Endometrial microvascular endothelial cells (primary cell): ENCODE results near the gene PDXK. TPM values are rescaled to one million over a fixed set of nuclear protein-coding genes. Genes with fewer than 3 reads are reported as not detected.

Experiments
- in situ Hi-C: cut with HindIII; loops from 2 replicates; pipeline ENCODE4 v1.10.0; 2017; ENCODE audit warnings: low sequenced_read_pairs, low pct_unique_long_range_greater_than_20kb; ENCODE audit errors: inconsistent ontology term
- total RNA-seq: library from RNA; depleted of rRNA; stranded (reverse); fragments of >200 nt; gene quantifications from one replicate; pipeline ENCODE4 v1.2.3, GENCODE V29; 2015; ENCODE audit errors: inconsistent ontology term

The PDXK gene
- total RNA-seq, 1 donor from 2014 or later: 73.7 TPM

DNA sequence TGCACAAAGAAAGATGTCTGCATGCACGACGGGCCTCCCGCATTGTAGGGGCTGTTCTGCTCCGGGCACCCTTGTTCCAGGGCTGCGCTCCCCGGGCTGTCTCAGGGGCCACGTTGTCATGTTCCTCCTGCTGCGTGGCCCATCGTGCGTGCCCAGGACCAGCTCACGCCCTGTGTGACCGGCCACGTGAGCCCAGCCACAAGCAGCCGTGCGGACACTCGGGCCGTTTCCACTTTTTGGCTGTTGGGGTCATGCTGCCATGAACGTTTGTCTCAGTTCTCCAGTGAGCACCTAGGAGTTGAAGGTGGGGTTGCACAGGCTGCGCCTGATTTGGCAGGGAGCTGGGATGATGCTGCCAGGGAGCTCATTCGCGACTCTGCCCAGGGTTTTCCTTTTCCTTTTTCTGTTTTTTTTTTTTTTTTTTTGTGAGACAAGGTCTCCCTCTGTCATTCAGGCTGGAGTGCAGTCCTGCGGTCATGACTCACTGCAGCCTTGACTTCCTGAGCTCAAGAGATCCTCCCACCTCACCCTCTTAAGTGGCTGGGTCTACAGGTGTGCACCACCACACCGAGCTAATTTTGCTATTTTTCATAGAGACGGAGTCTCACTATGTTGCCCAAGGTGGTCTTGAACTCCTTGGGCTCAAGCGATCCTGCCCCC, 17.4 kb downstream of the PDXK start:
- in situ Hi-C loops: no loop called here

DNA sequence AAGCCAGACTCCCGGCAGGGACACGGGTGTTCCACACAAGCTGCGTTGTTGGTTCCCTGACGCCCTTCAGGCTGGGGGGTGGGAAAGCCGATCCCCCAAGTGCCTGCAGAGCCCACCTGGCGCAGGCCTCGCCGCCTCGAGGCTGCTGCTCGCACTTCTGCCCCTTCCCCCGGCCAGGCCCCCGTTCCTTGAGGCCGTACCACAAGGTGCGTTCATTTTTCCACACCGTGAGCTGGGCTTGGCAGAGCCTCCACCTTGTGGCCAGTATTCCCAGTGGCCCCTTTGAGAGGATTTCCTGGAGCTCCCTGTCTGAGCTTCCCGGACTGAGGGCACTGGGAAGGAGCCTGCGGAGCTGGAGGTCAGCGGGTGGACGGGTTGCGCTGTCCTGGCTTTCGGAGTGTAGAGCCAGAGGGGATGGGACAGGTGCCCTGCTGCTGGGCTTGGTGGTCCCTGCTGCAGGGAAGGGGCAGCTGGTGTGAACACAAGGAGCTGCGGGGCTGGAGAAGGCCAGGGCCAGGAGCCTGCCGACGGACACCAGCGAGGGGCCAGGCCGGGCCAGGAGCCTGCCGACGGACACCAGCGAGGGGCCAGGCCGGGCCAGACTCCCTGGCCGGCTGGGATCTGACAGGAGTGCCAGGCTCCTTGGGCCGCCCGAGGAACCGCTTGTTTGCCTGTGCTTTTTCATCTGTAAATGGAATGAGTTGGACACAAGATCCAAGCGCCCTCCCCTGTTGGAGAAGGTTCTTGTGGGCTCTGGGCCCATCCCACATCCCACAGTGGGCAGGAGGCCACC, 18.4 kb downstream of the PDXK start:
- in situ Hi-C loops: no loop called here

DNA sequence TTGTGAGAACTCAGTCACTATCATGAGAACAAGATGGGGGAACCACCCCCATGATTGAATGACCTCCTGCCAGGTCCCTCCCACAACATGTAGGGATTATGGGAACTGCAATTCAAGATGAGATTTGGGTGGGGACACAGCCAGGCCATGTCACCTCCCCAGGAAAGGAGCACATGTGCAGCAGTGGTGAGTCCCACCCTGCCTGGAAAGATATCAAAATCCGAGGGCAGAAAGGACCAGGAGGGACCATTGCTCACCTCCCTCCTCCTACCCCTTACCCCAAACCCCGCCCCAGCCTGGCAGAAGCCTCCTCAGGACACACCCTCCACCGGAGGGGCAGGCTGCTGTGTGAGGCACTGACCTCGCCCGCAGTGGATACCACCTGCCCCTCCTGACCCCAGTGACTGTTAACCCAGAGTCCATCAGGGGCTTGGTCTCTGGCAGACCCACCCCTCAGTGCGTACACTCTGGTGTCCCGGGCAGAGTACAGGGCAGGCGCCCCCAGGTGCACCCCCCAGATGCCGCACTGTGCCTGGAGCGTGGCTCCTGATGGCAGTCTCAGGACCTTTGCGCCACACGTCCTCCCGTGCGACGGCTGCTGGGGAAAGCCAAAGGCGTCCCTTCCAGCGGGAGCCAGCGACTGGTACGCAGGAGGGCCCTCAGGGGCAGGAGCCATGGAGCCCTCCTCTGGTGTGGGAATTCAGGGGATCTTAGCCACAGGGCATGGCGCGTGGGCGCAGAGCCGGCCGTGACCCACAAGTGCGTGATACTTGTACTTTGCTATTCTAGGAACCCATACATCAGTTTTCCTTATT, 20.9 kb downstream of the PDXK start:
- in situ Hi-C loops: no loop called here

DNA sequence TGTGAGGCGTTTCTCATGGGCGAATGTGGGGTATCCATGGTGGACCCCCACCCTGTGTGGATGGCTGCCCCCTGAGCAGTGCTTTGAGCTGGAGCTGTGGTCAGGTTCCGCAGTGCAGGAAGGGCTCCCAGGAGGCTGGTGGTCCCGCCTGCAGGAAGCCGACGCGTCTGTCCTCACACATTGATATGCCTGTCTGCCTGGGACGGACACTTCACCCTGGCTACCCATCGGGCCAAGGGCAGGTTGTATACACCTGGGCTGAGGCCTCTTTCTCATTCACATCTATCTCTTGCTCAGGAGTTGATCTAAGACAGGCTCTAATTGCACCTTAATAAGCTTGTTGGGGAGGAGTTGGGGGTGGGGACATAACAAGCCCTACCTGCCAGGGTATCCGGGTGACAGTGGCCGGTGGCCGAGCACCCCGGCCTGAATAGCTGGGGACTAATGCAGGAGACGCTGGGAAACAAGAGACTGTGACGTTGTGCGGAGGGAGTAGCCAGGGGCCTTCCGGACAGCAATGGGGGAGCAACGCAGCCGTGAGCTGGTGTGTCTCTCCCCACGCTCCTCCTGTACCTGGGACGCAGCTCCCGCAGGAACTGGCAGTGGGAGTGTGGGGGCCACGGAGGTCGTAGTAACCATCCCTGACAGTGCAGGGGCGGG, 21.7 kb downstream of the PDXK start:
- in situ Hi-C loops: no loop called here

DNA sequence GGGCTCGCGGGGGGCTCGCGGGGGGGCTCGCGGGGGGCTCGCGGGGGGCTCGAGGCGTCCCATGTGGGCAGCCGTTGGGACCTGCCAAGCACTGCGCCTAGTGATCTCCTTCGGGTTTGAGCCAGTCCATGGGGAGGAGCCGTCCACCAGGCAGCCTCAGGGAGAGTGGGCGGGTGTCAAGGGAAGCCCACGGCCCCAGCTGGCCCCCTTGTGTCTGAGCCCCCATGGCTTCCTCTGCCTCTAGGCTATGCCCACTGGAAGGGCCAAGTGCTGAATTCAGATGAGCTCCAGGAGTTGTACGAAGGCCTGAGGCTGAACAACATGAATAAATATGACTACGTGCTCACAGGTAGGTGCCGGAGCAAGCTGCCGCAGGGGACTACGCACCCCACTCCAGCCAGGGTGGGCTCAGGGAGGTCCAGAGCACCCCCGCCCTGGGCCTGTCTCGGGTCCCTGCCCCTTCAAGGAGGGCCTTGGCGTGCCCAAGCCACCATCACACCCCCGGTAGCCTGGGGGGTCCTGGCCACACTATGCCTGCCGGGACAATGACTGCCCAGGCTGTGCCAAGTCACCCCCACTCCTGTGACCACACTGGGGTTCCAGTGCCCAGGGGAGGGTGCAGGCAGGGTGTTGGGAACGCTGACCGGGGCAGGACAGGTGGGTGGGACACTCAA, 22.6 kb downstream of the PDXK start:
- in situ Hi-C loops: no loop called here

DNA sequence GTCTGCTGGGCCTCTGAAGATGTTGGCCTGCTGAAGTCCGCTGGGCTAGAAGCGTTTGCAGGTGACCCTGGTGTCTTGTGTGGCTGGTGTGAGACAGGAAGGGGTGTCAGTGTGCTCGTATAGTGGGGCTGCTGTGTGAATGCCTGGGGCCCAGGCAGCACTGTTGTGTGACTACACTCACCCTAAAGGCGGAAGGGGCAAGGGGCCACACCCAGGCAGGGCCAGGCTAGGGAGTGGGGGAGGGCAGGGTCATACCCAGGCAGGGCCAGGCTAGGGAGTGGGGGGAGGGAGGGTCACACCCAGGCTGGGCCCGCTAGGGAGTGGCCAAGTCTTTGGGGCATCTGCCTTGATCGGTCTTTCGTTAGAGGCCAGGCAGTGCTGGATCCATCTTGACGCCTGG, 25.0 kb downstream of the PDXK start:
- in situ Hi-C loops: no loop called here

DNA sequence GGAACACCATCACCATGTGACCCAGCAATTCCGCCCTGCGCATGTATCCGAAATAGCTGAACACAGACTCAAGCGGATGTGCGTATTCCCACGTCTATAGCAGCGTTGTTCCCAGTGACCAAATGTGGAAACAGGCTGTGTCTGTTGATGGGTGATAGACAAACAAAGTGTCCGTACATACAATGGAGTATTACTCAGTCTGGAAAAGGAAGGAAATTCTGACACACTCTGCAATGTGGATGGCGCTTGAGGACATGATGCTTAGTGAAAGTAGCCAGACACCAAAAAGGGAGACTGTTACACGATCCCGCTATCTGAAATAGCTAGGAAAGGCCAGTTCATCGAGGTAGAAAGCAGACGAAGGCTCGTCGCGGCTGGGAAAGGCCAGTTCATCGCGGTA, 25.8 kb downstream of the PDXK start:
- in situ Hi-C loops: no loop called here

DNA sequence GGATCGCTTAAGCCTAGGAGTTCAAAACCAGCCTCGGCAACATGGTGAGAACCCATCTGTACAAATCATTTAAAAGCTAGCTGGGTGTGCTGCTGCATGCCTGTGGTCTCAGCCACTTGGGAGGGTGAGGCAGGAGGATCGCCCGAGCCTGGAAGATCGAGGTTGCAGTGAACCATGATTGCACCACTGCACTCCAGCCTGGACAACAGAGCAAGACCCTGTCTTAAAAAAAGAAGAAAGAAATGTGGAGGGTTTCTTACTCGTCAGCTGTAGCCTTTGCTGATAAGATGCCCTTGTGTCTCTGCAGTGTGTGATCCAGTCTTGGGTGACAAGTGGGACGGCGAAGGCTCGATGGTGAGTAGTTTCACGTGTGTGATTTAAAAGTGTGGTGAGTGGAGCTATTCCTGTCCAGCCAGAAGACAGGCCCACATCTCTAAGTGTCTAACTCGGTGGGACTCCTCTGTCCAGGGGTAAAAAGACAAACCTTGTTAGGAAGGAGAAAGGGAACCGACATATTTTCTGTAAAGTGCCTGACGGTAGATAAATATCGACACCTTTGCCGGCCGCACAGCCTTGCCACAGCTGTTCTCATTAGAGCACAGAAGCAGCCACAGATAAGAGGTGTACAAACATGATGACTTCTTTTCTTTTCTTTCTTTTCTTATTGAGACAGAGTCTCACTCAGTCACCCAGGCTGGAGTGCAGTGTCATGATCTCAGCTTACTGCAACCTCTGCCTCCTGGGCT, 27.0 kb downstream of the PDXK start:
- in situ Hi-C loops: no loop called here

DNA sequence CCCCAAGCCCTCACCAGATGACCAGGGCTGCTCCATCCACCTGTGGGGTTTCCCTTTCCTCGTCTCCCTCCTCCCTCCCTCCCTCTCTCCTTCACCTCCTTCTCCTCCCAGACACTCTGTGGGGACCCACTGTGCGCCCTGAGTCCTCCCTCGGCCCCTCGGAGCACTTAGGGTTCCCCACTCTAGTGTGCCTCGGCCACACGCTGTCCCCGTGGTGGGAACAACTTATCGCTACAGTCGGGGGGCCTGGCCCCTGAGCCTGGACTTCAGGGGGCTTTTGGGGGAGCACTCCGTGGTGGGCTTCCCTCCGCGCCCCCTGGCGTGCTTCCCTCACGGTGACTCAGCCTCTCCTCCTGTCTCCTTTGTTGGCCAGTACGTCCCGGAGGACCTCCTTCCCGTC, 29.7 kb downstream of the PDXK start:
- in situ Hi-C loops: no loop called here

DNA sequence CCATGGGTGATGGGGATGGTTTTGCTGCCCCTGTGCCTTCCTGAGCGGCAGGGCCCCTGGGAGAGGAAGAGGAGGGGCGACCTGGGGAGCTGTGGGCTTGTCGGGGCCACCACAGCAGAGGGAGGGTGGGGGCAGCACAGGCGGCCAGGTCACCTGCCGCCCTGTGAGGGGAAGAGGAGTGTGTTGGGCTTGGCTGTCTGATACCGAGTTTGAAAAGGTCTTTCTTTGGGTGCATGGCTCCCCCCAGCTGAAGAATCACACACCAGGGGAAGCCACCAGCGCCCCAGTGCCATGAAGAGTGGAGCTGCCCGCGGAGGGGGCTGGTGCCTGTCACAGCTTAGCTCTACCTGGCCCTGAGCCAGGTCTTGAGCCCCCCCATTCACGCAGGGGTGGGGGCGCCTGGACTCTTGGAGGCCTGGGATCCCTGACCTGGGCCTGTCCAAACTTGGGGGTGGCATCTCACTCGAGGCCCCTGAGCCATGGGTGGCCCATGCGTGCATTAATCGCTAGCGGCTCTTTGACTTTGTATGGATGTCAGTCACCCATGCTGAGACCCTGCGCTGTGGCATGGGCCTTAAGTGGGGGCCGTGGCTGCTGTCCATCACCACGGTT, 30.8 kb downstream of the PDXK start:
- in situ Hi-C loops: no loop called here

DNA sequence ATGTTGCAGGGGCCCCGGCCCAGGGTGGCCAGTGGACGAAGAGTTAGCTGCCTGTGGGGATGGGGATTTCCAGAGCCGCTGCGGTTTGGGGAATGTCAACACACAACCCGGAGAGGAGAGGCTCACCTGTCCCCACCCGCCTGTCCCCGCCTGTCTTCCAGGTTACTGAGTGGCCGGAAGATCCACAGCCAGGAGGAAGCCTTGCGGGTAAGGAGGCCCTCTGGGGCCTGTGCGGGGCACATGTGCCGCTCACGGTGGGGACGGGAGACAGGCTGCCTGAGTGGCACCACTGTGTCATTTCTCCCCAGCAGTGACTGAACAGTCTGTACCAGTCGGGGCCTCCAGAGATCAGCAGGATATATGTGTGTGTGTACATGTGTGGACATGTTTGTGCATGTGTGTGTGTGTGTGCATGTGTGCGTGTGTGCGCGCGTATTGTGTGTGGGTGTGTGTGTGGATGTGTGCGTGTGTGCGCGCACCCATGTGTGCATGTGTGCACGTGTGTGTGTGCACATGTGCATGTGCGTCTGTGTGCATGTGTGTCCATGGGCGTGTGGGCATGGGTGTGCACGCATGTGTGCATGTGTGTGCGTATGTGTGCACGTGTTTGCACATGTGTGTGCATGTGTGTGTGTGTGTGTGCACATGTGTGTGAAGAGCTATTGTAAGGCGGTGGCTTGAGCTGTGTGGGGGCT, 31.6 kb downstream of the PDXK start:
- in situ Hi-C loops: no loop called here

DNA sequence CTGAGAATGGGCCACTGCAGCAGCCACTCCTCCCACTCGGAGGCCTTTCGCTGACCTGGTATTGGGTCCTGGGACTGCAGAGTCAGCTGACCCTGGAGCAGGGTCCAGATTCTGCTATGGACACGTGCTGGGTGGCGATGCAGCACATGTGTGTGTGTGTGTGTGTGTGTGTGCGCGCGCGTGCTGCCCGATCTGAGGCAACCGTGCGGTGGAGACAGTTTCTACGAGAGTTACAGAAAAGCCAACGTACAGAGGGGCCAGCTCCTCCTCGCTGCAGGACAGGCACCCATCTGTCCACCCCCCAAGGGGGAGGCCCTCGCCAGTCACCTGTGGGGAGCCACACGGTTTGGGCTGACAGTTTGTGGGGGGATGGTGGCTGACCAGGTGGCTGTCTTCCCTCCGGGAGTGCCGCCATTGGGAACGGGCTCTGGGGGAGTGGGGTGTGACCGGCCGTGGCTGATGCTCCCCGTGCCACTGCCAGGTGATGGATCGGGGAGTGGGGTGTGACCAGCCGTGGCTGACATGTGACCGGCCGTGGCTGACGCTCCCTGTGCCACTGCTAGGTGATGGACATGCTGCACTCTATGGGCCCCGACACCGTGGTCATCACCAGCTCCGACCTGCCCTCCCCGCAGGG, 33.1 kb downstream of the PDXK start:
- in situ Hi-C loops: no loop called here

DNA sequence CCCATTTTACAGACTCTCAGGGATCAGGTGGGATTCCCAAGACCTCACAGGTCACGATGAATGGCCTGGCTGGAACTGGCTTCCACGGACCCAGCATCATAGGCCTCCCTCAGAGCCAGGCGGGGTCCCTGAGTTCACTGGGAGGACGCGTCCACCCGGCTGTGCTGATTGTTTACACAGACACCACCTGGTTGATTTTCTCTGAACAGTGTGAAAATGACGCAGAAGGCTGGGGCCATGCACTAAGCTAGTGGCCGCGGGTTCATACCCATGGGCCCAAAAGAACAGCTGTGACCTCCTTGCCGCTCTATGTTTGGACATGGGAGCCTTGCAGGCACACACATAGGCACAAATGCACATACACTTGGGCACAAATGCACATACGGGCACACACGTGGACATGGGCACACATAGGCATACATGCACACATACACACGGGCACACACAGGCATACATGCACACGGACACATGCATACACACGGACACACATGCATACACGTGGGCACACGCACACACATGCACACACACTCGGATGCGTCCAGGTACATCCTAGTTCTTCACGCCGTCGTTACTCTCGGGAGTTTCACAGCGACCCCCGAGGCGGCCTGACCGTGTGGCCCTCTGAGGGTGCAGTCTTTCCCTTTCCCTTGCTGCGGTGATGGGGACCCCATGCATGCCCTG, 34.0 kb downstream of the PDXK start:
- in situ Hi-C loops: no loop called here

DNA sequence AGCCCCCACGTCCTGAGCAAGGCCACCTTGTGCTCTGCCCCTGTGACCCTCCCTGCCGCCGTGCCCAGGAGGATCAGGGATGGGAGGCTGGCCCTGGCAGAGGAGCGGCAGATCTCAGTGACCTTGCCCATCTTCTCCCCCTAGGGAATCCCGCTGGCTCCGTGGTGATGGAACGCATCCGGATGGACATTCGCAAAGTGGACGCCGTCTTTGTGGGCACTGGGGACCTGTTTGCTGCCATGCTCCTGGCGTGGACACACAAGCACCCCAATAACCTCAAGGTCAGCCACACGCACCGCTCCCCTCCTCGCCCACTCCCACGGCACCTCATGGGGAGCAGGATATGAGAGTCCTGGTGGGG, 34.5 kb downstream of the PDXK start:
- in situ Hi-C loops: no loop called here

DNA sequence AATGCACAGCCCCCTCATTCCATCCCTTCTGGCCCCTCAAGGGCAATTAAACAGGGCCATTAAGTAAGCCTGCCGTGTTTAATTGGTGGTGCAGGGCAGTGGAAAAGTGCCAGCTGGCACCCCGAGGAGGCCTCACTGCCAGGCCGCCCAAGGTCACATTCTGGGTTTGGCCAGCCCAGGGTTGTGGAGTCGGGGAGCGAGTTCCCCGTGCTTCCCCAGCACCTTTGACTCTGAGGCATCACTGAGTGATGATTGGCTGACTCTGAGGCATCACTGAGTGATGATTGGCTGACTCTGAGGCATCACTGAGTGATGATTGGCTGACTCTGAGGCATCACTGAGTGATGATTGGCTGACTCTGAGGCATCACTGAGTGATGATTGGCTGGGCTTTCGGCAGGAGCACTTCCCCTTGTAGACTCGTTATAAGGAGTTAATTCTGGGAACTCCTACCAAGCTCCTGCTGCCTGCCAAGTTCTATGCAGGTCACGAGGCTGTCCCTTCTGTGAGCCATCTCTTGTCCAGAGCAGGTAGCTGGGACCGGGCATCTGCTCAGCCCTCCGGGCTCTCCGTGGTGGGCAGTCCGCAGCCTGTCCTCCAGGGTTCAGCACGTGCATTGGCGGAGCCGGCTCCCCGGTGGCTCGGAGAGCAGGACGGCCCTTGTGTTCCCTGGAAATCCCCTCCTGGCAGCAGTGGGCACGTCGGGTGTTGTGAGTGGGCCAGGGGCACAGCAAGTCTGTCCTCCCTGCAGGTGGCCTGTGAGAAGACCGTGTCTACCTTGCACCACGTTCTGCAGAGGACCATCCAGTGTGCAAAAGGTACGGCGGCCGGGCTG, 36.2 kb downstream of the PDXK start:
- in situ Hi-C loops: no loop called here
